ENCODE results near the gene MS4A6A. TPM values are rescaled to one million over a fixed set of nuclear protein-coding genes. Genes with fewer than 3 reads are reported as not detected.

The MS4A6A gene
- total and polyA plus RNA-seq, 9 of the 15 experiments (the other 6 are each of a cell fraction or from before 2014, with no cell fraction given) = 0.57 to 9.5 (median 4.2) TPM

DNA sequence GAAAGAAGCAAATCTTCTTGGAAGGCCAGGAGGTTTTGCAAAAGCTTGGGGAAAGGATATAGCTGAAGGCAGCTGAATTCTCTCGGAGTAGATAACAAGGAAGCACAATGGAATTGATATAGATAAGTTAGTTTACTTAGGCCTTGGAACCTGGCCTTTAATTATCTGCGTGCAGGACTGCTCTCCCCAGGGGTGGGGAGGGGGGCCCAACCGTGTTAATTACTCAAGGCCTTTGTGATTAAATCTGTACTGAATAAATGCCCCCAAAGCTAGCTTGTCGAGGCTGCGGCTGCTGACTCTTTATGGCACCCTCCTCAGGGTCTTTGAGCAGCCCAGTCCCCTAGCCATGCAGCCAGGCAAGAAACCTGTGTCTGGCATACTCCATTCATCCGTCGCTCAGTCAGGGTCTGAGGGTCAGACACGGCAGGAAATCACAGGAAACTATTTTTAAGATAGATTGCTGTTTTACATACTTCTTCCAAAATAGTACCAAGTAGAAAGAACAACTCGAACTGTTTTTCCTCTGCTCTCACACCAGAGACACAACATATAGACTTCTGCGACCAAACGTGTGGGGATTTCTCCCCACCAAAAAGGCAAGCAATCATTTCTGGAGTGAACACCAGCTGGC, 58.0 kb downstream of the MS4A6A start (continued):
- TF ChIP-seq, protein P1, sequence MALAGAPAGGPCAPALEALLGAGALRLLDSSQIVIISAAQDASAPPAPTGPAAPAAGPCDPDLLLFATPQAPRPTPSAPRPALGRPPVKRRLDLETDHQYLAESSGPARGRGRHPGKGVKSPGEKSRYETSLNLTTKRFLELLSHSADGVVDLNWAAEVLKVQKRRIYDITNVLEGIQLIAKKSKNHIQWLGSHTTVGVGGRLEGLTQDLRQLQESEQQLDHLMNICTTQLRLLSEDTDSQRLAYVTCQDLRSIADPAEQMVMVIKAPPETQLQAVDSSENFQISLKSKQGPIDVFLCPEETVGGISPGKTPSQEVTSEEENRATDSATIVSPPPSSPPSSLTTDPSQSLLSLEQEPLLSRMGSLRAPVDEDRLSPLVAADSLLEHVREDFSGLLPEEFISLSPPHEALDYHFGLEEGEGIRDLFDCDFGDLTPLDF (CRISPR knock-in tag; IDR thresholded peaks at IDR 0.05) = no peak
- 0 out of 2 replicates have a peak, but pooled peaks have one; percentile 23 for TF ChIP-seq DMBX1 (CRISPR knock-in tag; IDR thresholded peaks at IDR 0.05; ENCODE audit: borderline replicate concordance)
- no peak for TF ChIP-seq RBFOX2 (IDR thresholded peaks at IDR 0.05; ENCODE audit: low read depth, low read length)
- no peak for TF ChIP-seq TBL1XR1 (IDR thresholded peaks at IDR 0.05; ENCODE audit: low read length in 2 of 2)
- no peak for TF ChIP-seq SMARCA5 (IDR thresholded peaks at IDR 0.05)
- no peak for TF ChIP-seq TCF7 (IDR thresholded peaks at IDR 0.05; ENCODE audit: borderline replicate concordance)
- no peak for TF ChIP-seq CEBPG (CRISPR knock-in tag; IDR thresholded peaks at IDR 0.05)
- TF ChIP-seq CEBPG (tag; conservative IDR thresholded peaks at IDR 0.05 in 1 of 2, IDR thresholded peaks at IDR 0.05 in 1 of 2) = no peak
- TF ChIP-seq CHD1 (IDR thresholded peaks at IDR 0.05; ENCODE audit: low read length) = no peak
- TF ChIP-seq CAMTA2 (CRISPR knock-in tag; conservative IDR thresholded peaks at IDR 0.05) = no peak
- TF ChIP-seq ZNF347 (CRISPR knock-in tag; IDR thresholded peaks at IDR 0.05; ENCODE audit: low read depth) = no peak
- no peak for TF ChIP-seq ETV6 (IDR thresholded peaks at IDR 0.05; ENCODE audit: borderline replicate concordance in 1 of 2, low read depth in 2 of 2, low read length in 1 of 2)
- TF ChIP-seq ETV6 (CRISPR knock-in tag; IDR thresholded peaks at IDR 0.05; ENCODE audit: borderline replicate concordance) = no peak
- no peak for TF ChIP-seq EWSR1 (IDR thresholded peaks at IDR 0.05; ENCODE audit: borderline replicate concordance, low read depth, partially characterized antibody)
- TF ChIP-seq IRF2 (CRISPR knock-in tag; IDR thresholded peaks at IDR 0.05) = no peak
- peak; percentile 30; the same call in 1 of the 2 replicates for TF ChIP-seq ARID1B (IDR thresholded peaks at IDR 0.05)
- no peak for TF ChIP-seq RBM25 (IDR thresholded peaks at IDR 0.05; ENCODE audit: low read depth, low read length, severe bottlenecking)
- no peak for TF ChIP-seq PHB2 (IDR thresholded peaks at IDR 0.05; ENCODE audit: low read depth)
- TF ChIP-seq SOX6 (IDR thresholded peaks at IDR 0.05) = peak; percentile 89
- TF ChIP-seq HDAC6 (IDR thresholded peaks at IDR 0.05; ENCODE audit: low read depth, low read length) = no peak
- TF ChIP-seq RCOR1 (IDR thresholded peaks at IDR 0.05; ENCODE audit: borderline replicate concordance in 1 of 2, low read depth in 2 of 2, low read length in 2 of 2) = 0 out of 4 replicates have a peak, but pooled peaks of 1 of the 2 experiments have one; percentile 13

Small RNA genes lying within 50 kb of the gene (microRNA-seq; reads per million reads assigned to microRNA genes)
- 0.64 reads per million for gene MIR6503 (ENCODE audit: borderline microRNAs expressed)

Small RNA genes lying within 50 kb of the gene (small RNA-seq; reads per million reads assigned to genes)
- 3.5 reads per million, percentile 89 among the genes with 10 or more reads in this experiment for gene MIR6503

Other genes with a start within 250 kb of the MS4A6A start
Only the 7 nearest of the 12 such genes appear.
- not detected in 2 replicates for gene OOSP4B, start 165.9 kb downstream of the MS4A6A start, total RNA-seq (2014; rRNA removed)
- gene OOSP4B, start 165.9 kb downstream of the MS4A6A start, total RNA-seq (2014; rRNA removed; fragmentation: Illumina TruSeq; extraction: Trizol) = 0.15 TPM in 1 of 2 replicates, not detected in the other
- 0.19 and 0.43 TPM in 2 replicates for gene OOSP4B, start 165.9 kb downstream of the MS4A6A start, total RNA-seq (2015; rRNA removed; fragmentation: Illumina TruSeq; extraction: Trizol)
- gene OOSP4B, start 165.9 kb downstream of the MS4A6A start, total RNA-seq (2021) = not detected in 2 replicates
- gene OOSP4B, start 165.9 kb downstream of the MS4A6A start, polyA plus RNA-seq (2011; rRNA removed) = not detected in 2 replicates
- 0.15 TPM in 1 of 2 replicates, not detected in the other for gene OOSP4B, start 165.9 kb downstream of the MS4A6A start, polyA plus RNA-seq (2014; fragmentation: Illumina TruSeq; extraction: Trizol)
- gene OOSP4B, start 165.9 kb downstream of the MS4A6A start, polyA plus RNA-seq (2014; fragmentation: Nextera tagmentation; extraction: Ambion mirVana) = under 1 TPM in 1 of 2 experiments, not detected in 1; 0.10 TPM
- not detected in 2 replicates for gene OOSP4B, start 165.9 kb downstream of the MS4A6A start, polyA plus RNA-seq (2014; rRNA removed)
- 0.64 TPM in 1 of 2 replicates, not detected in the other for gene OOSP2, start 142.7 kb downstream of the MS4A6A start, total RNA-seq (2014; rRNA removed)
- not detected in 2 replicates for gene OOSP2, start 142.7 kb downstream of the MS4A6A start, total RNA-seq (2014; rRNA removed; fragmentation: Illumina TruSeq; extraction: Trizol)
- 0.15 and 0.25 TPM in 2 replicates for gene OOSP2, start 142.7 kb downstream of the MS4A6A start, total RNA-seq (2015; rRNA removed; fragmentation: Illumina TruSeq; extraction: Trizol)
- not detected in 2 replicates for gene OOSP2, start 142.7 kb downstream of the MS4A6A start, total RNA-seq (2021)
- not detected in 2 replicates for gene OOSP2, start 142.7 kb downstream of the MS4A6A start, polyA plus RNA-seq (2011; rRNA removed)
- gene OOSP2, start 142.7 kb downstream of the MS4A6A start, polyA plus RNA-seq (2014; fragmentation: Illumina TruSeq; extraction: Trizol) = 1.5 TPM in 1 of 2 replicates, not detected in the other
- under 1 TPM; 0.14 to 0.32 TPM for gene OOSP2, start 142.7 kb downstream of the MS4A6A start, polyA plus RNA-seq (2014; fragmentation: Nextera tagmentation; extraction: Ambion mirVana)
- 0.05 TPM in 1 of 2 replicates, not detected in the other for gene OOSP2, start 142.7 kb downstream of the MS4A6A start, polyA plus RNA-seq (2014; rRNA removed)
- gene MS4A3, start 126.4 kb downstream of the MS4A6A start, total RNA-seq (2014; rRNA removed) = 26.1 and 31.7 TPM in 2 replicates
- gene MS4A3, start 126.4 kb downstream of the MS4A6A start, total RNA-seq (2014; rRNA removed; fragmentation: Illumina TruSeq; extraction: Trizol) = 55.1 and 58.8 TPM in 2 replicates
- 64.8 and 71.8 TPM in 2 replicates for gene MS4A3, start 126.4 kb downstream of the MS4A6A start, total RNA-seq (2015; rRNA removed; fragmentation: Illumina TruSeq; extraction: Trizol)
- 28.7 and 32.8 TPM in 2 replicates for gene MS4A3, start 126.4 kb downstream of the MS4A6A start, total RNA-seq (2021)
- 3.4 and 102 TPM in 2 replicates for gene MS4A3, start 126.4 kb downstream of the MS4A6A start, polyA plus RNA-seq (2011; rRNA removed)
- gene MS4A3, start 126.4 kb downstream of the MS4A6A start, polyA plus RNA-seq (2014; fragmentation: Illumina TruSeq; extraction: Trizol) = 46.3 and 67.5 TPM in 2 replicates
- 10 to 100 TPM; 84.8 to 94.5 TPM for gene MS4A3, start 126.4 kb downstream of the MS4A6A start, polyA plus RNA-seq (2014; fragmentation: Nextera tagmentation; extraction: Ambion mirVana)
- gene MS4A3, start 126.4 kb downstream of the MS4A6A start, polyA plus RNA-seq (2014; rRNA removed) = 32.8 and 39.2 TPM in 2 replicates
- gene MS4A2, start 94.4 kb downstream of the MS4A6A start, total RNA-seq (2014; rRNA removed) = 0.50 and 1.3 TPM in 2 replicates
- gene MS4A2, start 94.4 kb downstream of the MS4A6A start, total RNA-seq (2014; rRNA removed; fragmentation: Illumina TruSeq; extraction: Trizol) = 1.1 and 1.3 TPM in 2 replicates
- gene MS4A2, start 94.4 kb downstream of the MS4A6A start, total RNA-seq (2015; rRNA removed; fragmentation: Illumina TruSeq; extraction: Trizol) = 5.4 and 5.7 TPM in 2 replicates
- 0.55 and 1.5 TPM in 2 replicates for gene MS4A2, start 94.4 kb downstream of the MS4A6A start, total RNA-seq (2021)
- gene MS4A2, start 94.4 kb downstream of the MS4A6A start, polyA plus RNA-seq (2011; rRNA removed) = 0.06 and 0.61 TPM in 2 replicates
- 1.3 and 2.3 TPM in 2 replicates for gene MS4A2, start 94.4 kb downstream of the MS4A6A start, polyA plus RNA-seq (2014; fragmentation: Illumina TruSeq; extraction: Trizol)
- gene MS4A2, start 94.4 kb downstream of the MS4A6A start, polyA plus RNA-seq (2014; fragmentation: Nextera tagmentation; extraction: Ambion mirVana) = 1 to 10 TPM in 1 of 2 experiments, under 1 TPM in 1; 0.86 to 1.5 TPM
- gene MS4A2, start 94.4 kb downstream of the MS4A6A start, polyA plus RNA-seq (2014; rRNA removed) = 0.77 and 3.1 TPM in 2 replicates
- gene MS4A4E, start 60.1 kb upstream of the MS4A6A start, total RNA-seq (2014; rRNA removed) = 0.24 and 0.36 TPM in 2 replicates
- 0.32 TPM in 1 of 2 replicates, not detected in the other for gene MS4A4E, start 60.1 kb upstream of the MS4A6A start, total RNA-seq (2014; rRNA removed; fragmentation: Illumina TruSeq; extraction: Trizol)
- gene MS4A4E, start 60.1 kb upstream of the MS4A6A start, total RNA-seq (2015; rRNA removed; fragmentation: Illumina TruSeq; extraction: Trizol) = 0.65 and 0.87 TPM in 2 replicates
- 0.33 TPM in 1 of 2 replicates, not detected in the other for gene MS4A4E, start 60.1 kb upstream of the MS4A6A start, total RNA-seq (2021)
- 0.27 TPM in 1 of 2 replicates, not detected in the other for gene MS4A4E, start 60.1 kb upstream of the MS4A6A start, polyA plus RNA-seq (2011; rRNA removed)
- 0.14 and 0.36 TPM in 2 replicates for gene MS4A4E, start 60.1 kb upstream of the MS4A6A start, polyA plus RNA-seq (2014; fragmentation: Illumina TruSeq; extraction: Trizol)
- gene MS4A4E, start 60.1 kb upstream of the MS4A6A start, polyA plus RNA-seq (2014; fragmentation: Nextera tagmentation; extraction: Ambion mirVana) = under 1 TPM; 0.11 to 0.22 TPM
- gene MS4A4E, start 60.1 kb upstream of the MS4A6A start, polyA plus RNA-seq (2014; rRNA removed) = 0.27 and 0.81 TPM in 2 replicates
- 7.4 and 8.2 TPM in 2 replicates for gene MS4A4A, start 97.6 kb upstream of the MS4A6A start, total RNA-seq (2014; rRNA removed)
- 10.0 and 10.1 TPM in 2 replicates for gene MS4A4A, start 97.6 kb upstream of the MS4A6A start, total RNA-seq (2014; rRNA removed; fragmentation: Illumina TruSeq; extraction: Trizol)
- gene MS4A4A, start 97.6 kb upstream of the MS4A6A start, total RNA-seq (2015; rRNA removed; fragmentation: Illumina TruSeq; extraction: Trizol) = 12.0 and 13.1 TPM in 2 replicates
- gene MS4A4A, start 97.6 kb upstream of the MS4A6A start, total RNA-seq (2021) = 10.7 and 11.2 TPM in 2 replicates
- gene MS4A4A, start 97.6 kb upstream of the MS4A6A start, polyA plus RNA-seq (2011; rRNA removed) = 0.77 and 101 TPM in 2 replicates
- gene MS4A4A, start 97.6 kb upstream of the MS4A6A start, polyA plus RNA-seq (2014; fragmentation: Illumina TruSeq; extraction: Trizol) = 8.6 and 9.3 TPM in 2 replicates
- gene MS4A4A, start 97.6 kb upstream of the MS4A6A start, polyA plus RNA-seq (2014; fragmentation: Nextera tagmentation; extraction: Ambion mirVana) = 10 to 100 TPM; 40.0 to 41.4 TPM
- gene MS4A4A, start 97.6 kb upstream of the MS4A6A start, polyA plus RNA-seq (2014; rRNA removed) = 5.8 and 10.0 TPM in 2 replicates
- not detected in 2 replicates for gene MS4A6E, start 144.2 kb upstream of the MS4A6A start, total RNA-seq (2014; rRNA removed)
- gene MS4A6E, start 144.2 kb upstream of the MS4A6A start, total RNA-seq (2014; rRNA removed; fragmentation: Illumina TruSeq; extraction: Trizol) = not detected in 2 replicates
- gene MS4A6E, start 144.2 kb upstream of the MS4A6A start, total RNA-seq (2015; rRNA removed; fragmentation: Illumina TruSeq; extraction: Trizol) = not detected in 2 replicates
- not detected in 2 replicates for gene MS4A6E, start 144.2 kb upstream of the MS4A6A start, total RNA-seq (2021)
- 0.46 TPM in 1 of 2 replicates, not detected in the other for gene MS4A6E, start 144.2 kb upstream of the MS4A6A start, polyA plus RNA-seq (2011; rRNA removed)
- not detected in 2 replicates for gene MS4A6E, start 144.2 kb upstream of the MS4A6A start, polyA plus RNA-seq (2014; fragmentation: Illumina TruSeq; extraction: Trizol)
- under 1 TPM; 0.13 to 0.15 TPM for gene MS4A6E, start 144.2 kb upstream of the MS4A6A start, polyA plus RNA-seq (2014; fragmentation: Nextera tagmentation; extraction: Ambion mirVana)
- not detected in 2 replicates for gene MS4A6E, start 144.2 kb upstream of the MS4A6A start, polyA plus RNA-seq (2014; rRNA removed)

All from K562 (cell line).